T47D (cell line): ENCODE results near the gene CACTIN.
A peak's percentile ranks its signal among the peaks of the same experiment; 100 is the strongest.

Experiments
- DNase-seq, 2 experiments: peaks; one replicate each; pipeline versions ENCODE4 v3.0.0 to v3.0.0-alpha.2; 2011 to 2012; ENCODE audit warnings: low read depth in 1 of 2, low spot score in 1 of 2
- JUND ChIP-seq: IDR thresholded peaks from 2 replicates; pipeline ENCODE4 v1.6.1; 2012; ENCODE audit warnings: low read depth
- in situ Hi-C: cut with HindIII; loops from 2 replicates; pipeline ENCODE4 v1.10.0; 2016; ENCODE audit warnings: low sequenced_read_pairs, low pct_unique_long_range_greater_than_20kb

Gene CACTIN

DNA sequence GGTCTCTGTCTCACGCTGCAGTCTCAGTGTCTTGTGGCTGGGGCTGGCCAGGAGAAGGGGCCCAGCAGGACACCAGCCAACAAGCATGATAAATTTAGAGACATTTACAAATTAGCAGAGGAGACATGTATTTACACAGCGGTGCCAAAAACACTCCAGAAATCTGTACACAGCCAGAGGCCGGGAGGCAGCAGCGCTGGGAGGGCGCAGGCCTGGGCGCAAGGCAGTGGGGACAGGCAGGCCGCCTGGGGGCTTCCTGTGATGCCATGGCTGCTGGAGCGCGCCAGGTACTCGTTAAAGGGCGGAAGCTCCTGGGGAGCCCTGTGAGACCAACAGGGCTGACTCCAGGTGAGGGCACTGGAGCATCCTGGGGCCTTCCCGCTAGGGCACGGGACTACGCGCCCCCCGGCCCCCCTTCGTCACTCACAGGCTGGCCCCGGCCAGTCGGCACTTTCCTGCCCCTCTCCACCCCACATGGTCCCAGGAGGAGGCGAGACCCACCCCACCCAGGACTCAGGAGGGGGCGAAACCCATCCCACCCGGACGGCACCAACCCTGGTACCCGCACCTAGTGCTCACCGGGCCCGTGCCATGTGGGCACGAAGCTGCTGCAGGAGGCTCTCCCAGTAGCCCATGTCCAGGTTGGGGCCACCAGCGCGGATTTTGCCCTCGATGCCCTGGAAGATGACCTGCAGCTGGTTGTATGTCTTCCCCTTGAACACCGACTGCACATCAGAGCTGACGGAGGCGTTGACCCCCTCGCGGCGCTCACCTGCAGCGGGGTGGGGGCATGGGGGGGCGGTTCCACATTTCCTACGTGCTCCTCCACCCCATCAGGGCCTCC lies 12.6 kb downstream of the CACTIN start:
- no peak for DNase-seq
- in situ Hi-C loops: no loop called here
- no peak for TF ChIP-seq JUND

- DNase-seq: no peak
- in situ Hi-C loops: no loop called here
- TF ChIP-seq JUND: no peak
These were observed 13.5 kb downstream of the CACTIN start for GRCh38 chr19:3612901-3613741.

DNA sequence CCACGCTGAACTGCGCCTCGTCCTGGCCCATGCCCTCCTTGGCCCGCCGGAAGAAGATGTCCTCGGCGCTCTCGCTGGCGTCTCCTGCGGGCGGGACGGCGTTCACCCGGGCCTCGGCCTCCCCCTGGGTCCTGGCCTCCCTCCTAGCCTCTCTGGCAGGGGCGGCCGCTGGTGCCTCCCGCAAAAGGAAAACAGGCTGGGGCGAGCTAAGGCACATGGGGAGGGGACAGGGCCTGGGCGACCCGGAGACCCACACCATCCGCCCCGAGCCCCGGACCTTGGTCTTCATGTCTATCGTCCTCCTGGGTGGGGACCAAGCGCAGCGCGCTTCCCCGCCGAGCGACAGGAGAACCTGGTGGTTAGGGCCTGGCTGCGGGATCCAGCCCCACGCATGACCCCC lies 14.3 kb downstream of the CACTIN start:
- DNase-seq: no peak
- TF ChIP-seq JUND: no peak
- in situ Hi-C loops: no loop called here

GRCh38 chr19:3611841-3612240 lies 14.7 kb downstream of the CACTIN start:
- DNase-seq: no peak
- in situ Hi-C loops: no loop called here

GRCh38 chr19:3610745-3611717 lies 15.6 kb downstream of the CACTIN start:
- no peak for DNase-seq
- in situ Hi-C loops: no loop called here
- no peak for TF ChIP-seq JUND

More at GRCh38 chr19:3611841-3612240, 14.7 kb downstream of the CACTIN start:
- TF ChIP-seq JUND: no peak

GRCh38 chr19:3609779-3610719 lies 16.5 kb downstream of the CACTIN start:
- no peak for TF ChIP-seq JUND
- in situ Hi-C loops: no loop called here
- DNase-seq: peak; percentile 37 to 56

GRCh38 chr19:3608750-3609322 lies 17.8 kb downstream of the CACTIN start:
- no peak for TF ChIP-seq JUND
- in situ Hi-C loops: no loop called here
- DNase-seq: no peak

DNA sequence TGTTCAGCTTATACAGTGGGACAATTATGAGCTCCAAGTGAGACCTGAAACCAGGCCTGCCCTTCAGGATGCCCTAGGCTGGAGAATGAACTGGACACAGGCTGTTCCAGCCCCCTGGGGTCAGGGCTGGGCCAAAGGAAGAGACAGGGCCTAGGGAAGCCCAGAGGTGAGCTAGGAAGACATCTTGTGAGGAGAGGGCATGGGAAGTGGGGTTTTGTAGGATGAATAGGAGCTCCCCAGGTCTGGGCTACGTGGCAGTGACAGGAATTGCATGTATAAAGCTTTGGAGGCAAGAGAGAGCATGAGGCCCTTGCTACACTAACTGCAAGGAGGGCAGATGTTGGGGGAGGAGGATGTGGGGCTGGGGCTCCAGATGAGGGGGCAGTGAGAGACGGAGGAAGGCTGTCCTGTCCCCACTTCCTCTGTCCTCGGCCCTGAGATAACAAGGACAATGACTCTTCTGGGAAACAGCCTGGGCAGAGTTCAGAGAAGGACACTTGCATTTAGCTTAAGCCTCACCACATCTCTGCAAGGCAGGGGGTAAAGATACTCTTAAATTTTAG lies 18.4 kb downstream of the CACTIN start:
- in situ Hi-C loops: no loop called here
- DNase-seq: no peak
- no peak for TF ChIP-seq JUND

GRCh38 chr19:3607303-3608078 lies 19.1 kb downstream of the CACTIN start:
- in situ Hi-C loops: no loop called here
- peak in 1 of 2 experiments; percentile 18 for DNase-seq
- no peak for TF ChIP-seq JUND

DNA sequence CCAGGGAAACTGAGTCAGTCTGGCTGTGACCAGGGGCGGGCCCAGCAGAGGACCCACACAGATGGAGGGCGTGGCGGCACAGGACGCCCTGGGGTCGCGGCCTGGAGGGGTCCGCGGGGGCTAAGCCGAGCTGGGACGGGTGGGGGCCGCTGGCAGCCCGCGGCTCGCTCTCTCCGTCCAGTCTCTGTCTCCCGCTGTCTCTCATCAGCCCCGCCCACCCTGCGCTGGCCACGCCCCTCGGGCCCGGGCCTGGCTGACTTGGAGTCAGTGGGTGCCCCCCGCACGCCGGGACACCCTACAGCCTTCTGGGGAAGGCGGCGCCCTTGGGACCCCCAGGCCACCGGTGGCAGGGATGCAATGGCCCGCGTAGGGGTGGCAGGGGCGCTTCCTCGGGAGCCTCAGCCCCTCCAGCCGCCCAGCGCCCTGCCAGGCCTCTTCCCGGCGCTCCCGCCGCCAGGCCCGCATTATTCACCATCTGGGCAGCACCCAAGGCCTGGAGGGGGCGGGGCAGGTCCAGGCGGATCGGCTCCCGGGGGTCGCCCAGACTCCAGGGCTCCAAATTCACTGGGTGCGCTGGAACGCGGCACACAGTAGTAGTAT lies 19.8 kb downstream of the CACTIN start, which contains the start of gene TBXA2R:
Gene TBXA2R, minus strand, starts transcription at position 186 of the 600 bp plus-strand sequence. CDS start 6,241 bp downstream, outside the sequence.
- DNase-seq: peak; percentile 69 to 88
- no peak for TF ChIP-seq JUND
- in situ Hi-C loops: no loop called here
